GM23248 (cell line): Measurements from ENCODE around the gene EGR1. TPM values are rescaled to one million over a fixed set of nuclear protein-coding genes. Genes with fewer than 3 reads are reported as not detected.

ENCODE experiments used
- DNase-seq: peaks from one replicate; pipeline ENCODE4 v3.0.0-alpha.2; 2015
- H2AFZ ChIP-seq: fragments of 200-600 bp; sonication (generic); 2 replicates; pipeline ENCODE4 v1.6.1; 2016; ENCODE audit warnings: antibody characterized with exemption
- H3F3A ChIP-seq: fragments of 200-600 bp; sonication (generic); 2 replicates; pipeline ENCODE4 v1.6.1; 2016; ENCODE audit warnings: mild to moderate bottlenecking, antibody characterized with exemption, mixed run types; ENCODE audit not compliant: insufficient read depth
- H3K27ac ChIP-seq: fragments of 200-600 bp; sonication (generic); 2 replicates; pipeline ENCODE4 v1.5.1; 2016; ENCODE audit warnings: mild to moderate bottlenecking
- H3K27me3 ChIP-seq: fragments of 200-600 bp; sonication (generic); replicated peaks from 2 replicates; pipeline ENCODE4 v1.6.1; 2016; ENCODE audit warnings: mild to moderate bottlenecking; ENCODE audit not compliant: insufficient read depth
- H3K36me3 ChIP-seq: fragments of 200-600 bp; sonication (generic); 2 replicates; pipeline ENCODE4 v1.6.1; 2016; ENCODE audit warnings: low read depth, mild to moderate bottlenecking
- H3K4me1 ChIP-seq: fragments of 200-600 bp; sonication (generic); 2 replicates; pipeline ENCODE4 v1.6.1; 2016; ENCODE audit warnings: mild to moderate bottlenecking; ENCODE audit not compliant: insufficient read depth
- H3K4me2 ChIP-seq: fragments of 200-600 bp; sonication (generic); one replicate; pipeline ENCODE4 v1.6.1; 2016; ENCODE audit warnings: mild to moderate bottlenecking; ENCODE audit not compliant: unreplicated experiment
- H3K4me3 ChIP-seq: fragments of 200-600 bp; sonication (generic); 2 replicates; pipeline ENCODE4 v1.5.1; 2016; ENCODE audit warnings: mild to moderate bottlenecking
- H3K79me2 ChIP-seq: fragments of 200-600 bp; sonication (generic); 2 replicates; pipeline ENCODE4 v1.6.1; 2016; ENCODE audit warnings: mild to moderate bottlenecking; ENCODE audit not compliant: insufficient read depth
- H3K9ac ChIP-seq: fragments of 200-600 bp; sonication (generic); 2 replicates; pipeline ENCODE4 v1.6.1; 2016; ENCODE audit warnings: mild to moderate bottlenecking
- H3K9me2 ChIP-seq: fragments of 200-600 bp; sonication (generic); 2 replicates; pipeline ENCODE4 v1.6.1; 2016; ENCODE audit warnings: mixed run types, mild to moderate bottlenecking, moderate library complexity; ENCODE audit not compliant: insufficient read depth
- H3K9me3 ChIP-seq: fragments of 200-600 bp; sonication (generic); one replicate; pipeline ENCODE4 v1.6.1; 2017; ENCODE audit warnings: low read depth
- H4K20me1 ChIP-seq: fragments of 200-600 bp; sonication (generic); 2 replicates; pipeline ENCODE4 v1.6.0; 2016; ENCODE audit not compliant: insufficient read depth
- EZH2 ChIP-seq: fragments of 200-600 bp; sonication (generic); IDR thresholded peaks from 2 replicates; pipeline ENCODE4 v1.6.1; 2018; ENCODE audit warnings: antibody characterized with exemption, mild to moderate bottlenecking; ENCODE audit not compliant: insufficient read depth, poor library complexity, severe bottlenecking
- EZH2phosphoT487 ChIP-seq: fragments of 200-600 bp; sonication (generic); IDR thresholded peaks from 2 replicates; pipeline ENCODE4 v1.6.1; 2018; ENCODE audit warnings: antibody characterized with exemption, moderate library complexity, mild to moderate bottlenecking, low read depth; ENCODE audit not compliant: insufficient read depth
- WGBS, 2 experiments: methylation state at CpG; one replicate each; pipeline ENCODE4 v1.1.6; 2015 to 2017; ENCODE audit warnings: low lambda C conversion rate in 2 of 2, low coverage in 1 of 2; ENCODE audit errors: missing lambda C conversion rate in 2 of 2; 5-methylcytosine and 5-hydroxymethylcytosine counted together
- in situ Hi-C: fragments of 300-500 bp; cut with MboI; formaldehyde crosslinking; loops from 2 replicates; pipeline ENCODE4 v1.15.0; 2020
- polyA plus RNA-seq: library from polyadenylated mRNA; unstranded; fragments of >200 nt; fragmentation: Nextera tagmentation; extraction: Ambion mirVana; gene quantifications from 2 replicates; pipeline ENCODE4 v1.2.1, GENCODE V29; 2016
- total RNA-seq: library from RNA; depleted of rRNA; stranded (reverse); fragments of >200 nt; shearing (Covaris generic); gene quantifications from 2 replicates; pipeline ENCODE4 v1.2.3, GENCODE V29; 2014

EGR1 gene
- total and polyA plus RNA-seq, 2 experiments from 2014 or later = 19.0 to 170 TPM

- Histone ChIP-seq H3K9me3 (no peaks in the 10 kb centered on the region), H3K4me3 (peak overlapping the region; percentile 76), H4K20me1 (no peaks in the 10 kb centered on the region), H3K27me3 (no peaks in the 10 kb centered on the region), H2AFZ (peak overlapping the region; percentile 90), H3F3A (peaks cover 11% of the 10 kb centered on the region), H3K27ac (no peak overlapping the region), H3K4me1 (peaks cover 6% of the 10 kb centered on the region), H3K36me3 (peaks cover 15% of the 10 kb centered on the region), H3K4me2 (peak overlapping the region; percentile 77), H3K9me2 (no peaks in the 10 kb centered on the region), H3K9ac (peak overlapping the region; percentile 74), H3K79me2 (no peaks in the 10 kb centered on the region)
- 45 to 47% methylated on average over 11 of the region's 11 CpGs for WGBS, 2 experiments
- no peak for TF ChIP-seq EZH2
- TF ChIP-seq EZH2phosphoT487 = no peak
- DNase-seq = no peak
- in situ Hi-C loops = no loop called here
Measured at GRCh38 chr5:138438003-138438723, 27.1 kb upstream of the EGR1 start.

- TF ChIP-seq EZH2 (no peak), EZH2phosphoT487 (no peak)
- Histone ChIP-seq H4K20me1 (no peaks in the 10 kb centered on the region), H3K4me3 (peak within 1 kb of the TSS; percentile 76), H3F3A (peaks cover 11% of the 10 kb centered on the region), H3K9me2 (no peaks in the 10 kb centered on the region), H3K36me3 (peaks cover 15% of the 10 kb centered on the region), H3K9ac (peak within 1 kb of the TSS; percentile 74), H2AFZ (peak within 1 kb of the TSS; percentile 90), H3K27me3 (no peaks in the 10 kb centered on the region), H3K27ac (no peak within 1 kb of the TSS), H3K4me2 (peak within 1 kb of the TSS; percentile 77), H3K4me1 (peaks cover 6% of the 10 kb centered on the region), H3K79me2 (no peaks in the 10 kb centered on the region), H3K9me3 (no peaks in the 10 kb centered on the region)
- peak; percentile 83 for DNase-seq
- in situ Hi-C loops = no loop called here
- WGBS, 2 experiments = 1 to 2% methylated on average over 20 to 47 of the region's 65 CpGs
Measured at GRCh38 chr5:138438724-138439476, 26.4 kb upstream of the EGR1 start, which contains the start of gene REEP2. Gene REEP2, plus strand, starts transcription at chr5:138439057. Its CDS starts 152 bp downstream, at chr5:138439209.

GRCh38 chr5:138439477-138440158, 25.7 kb upstream of the EGR1 start:
- peak overlapping the region; percentile 90 for H2AFZ ChIP-seq
- H3K36me3 ChIP-seq = peaks cover 12% of the 10 kb centered on the region; the same call in 1 of the 2 replicates
- no peaks in the 10 kb centered on the region for H3K27me3 ChIP-seq
- H3K4me3 ChIP-seq = peak overlapping the region; percentile 76
- peaks cover 11% of the 10 kb centered on the region for H3F3A ChIP-seq
- no peaks in the 10 kb centered on the region for H3K9me3 ChIP-seq
- H3K4me1 ChIP-seq = peaks cover 6% of the 10 kb centered on the region
- H3K9me2 ChIP-seq = no peaks in the 10 kb centered on the region
- 37 to 39% methylated on average over 18 to 20 of the region's 20 CpGs for WGBS, 2 experiments
- DNase-seq = peak; percentile 21
- in situ Hi-C loops = no loop called here
- no peaks in the 10 kb centered on the region for H3K79me2 ChIP-seq
- H3K4me2 ChIP-seq = peak overlapping the region; percentile 77
- no peaks in the 10 kb centered on the region for H4K20me1 ChIP-seq
- H3K27ac ChIP-seq = no peak overlapping the region
- H3K9ac ChIP-seq = peak overlapping the region; percentile 74
- TF ChIP-seq EZH2 (no peak), EZH2phosphoT487 (no peak)
